ENCODE data around the gene KRT82. TPM values are rescaled to one million over a fixed set of nuclear protein-coding genes. Genes with fewer than 3 reads are reported as not detected.

KRT82 gene
- polyA plus RNA-seq, 1 experiment, result not detected

DNA sequence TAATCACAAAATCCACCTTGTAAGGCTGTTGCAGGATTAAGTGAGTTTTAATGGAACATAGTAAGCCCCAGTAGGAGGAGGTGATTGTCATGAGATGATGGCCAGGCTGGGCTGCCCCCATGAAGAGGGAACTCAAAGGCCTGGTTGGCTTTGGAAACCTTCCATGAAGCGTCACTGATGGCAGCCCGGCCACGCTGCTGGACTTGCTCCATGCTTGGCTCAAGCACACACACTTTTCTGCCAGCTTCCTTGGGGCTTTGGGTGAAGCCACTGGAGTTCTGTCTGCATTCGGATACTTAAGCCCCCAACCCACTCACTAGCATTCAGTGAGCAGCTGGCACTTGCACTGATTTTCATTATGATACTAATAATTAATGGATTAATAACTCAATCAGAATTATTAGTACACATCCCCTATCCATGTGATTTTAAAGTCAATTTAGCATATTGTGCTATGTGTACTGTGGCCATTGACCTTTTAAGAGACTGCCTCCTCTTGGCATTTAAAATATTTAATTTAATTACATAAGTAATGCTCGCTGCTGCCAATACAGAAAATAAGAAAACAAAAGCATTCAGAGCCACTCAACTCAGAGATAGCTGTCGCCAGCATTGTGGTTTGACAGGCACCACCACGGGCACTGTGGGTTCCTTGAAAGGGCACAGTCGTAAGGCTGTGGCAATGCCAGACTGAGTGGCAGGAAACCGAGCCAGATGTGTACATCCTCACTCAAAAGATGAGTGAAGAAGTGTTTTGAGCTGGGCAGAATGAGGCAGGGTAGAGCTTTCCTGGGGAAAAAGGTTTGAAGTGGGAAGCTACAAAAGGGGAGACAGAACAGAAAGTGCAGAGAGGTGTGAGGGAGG, 54.7 kb downstream of the KRT82 start:
- POLR2A ChIA-PET, result no interaction called here
- DNase-seq (ENCODE audit: low read depth, low spot score), result no peak
- CTCF ChIA-PET, result interaction anchor here (0.8 to 2.0 kb wide), 3 partner anchors 11 to 24 kb away, joined by 3 to 7 read pairs (median 3); no protein-coding TSS in a partner anchor

GRCh38 chr12:52350786-52351185, 55.3 kb downstream of the KRT82 start:
- ChIA-PET POLR2A (no interaction called here), CTCF (interaction anchor here (0.6 to 1.4 kb wide), 2 partner anchors 11 to 16 kb away, joined by 3 read pairs; partner anchors contain the start of gene KRT85)
- H3K9me3 ChIP-seq (ENCODE audit: control insufficient read depth, insufficient read depth, low read length), result no peaks in the 10 kb centered on the region; the same call in 1 of the 2 replicates
- no peak for TF ChIP-seq CTCF (IDR thresholded peaks at IDR 0.05; ENCODE audit: low read depth, low read length)
- H3K4me3 ChIP-seq (ENCODE audit: low read depth, low read length), result no peak overlapping the region
- H3K27ac ChIP-seq (ENCODE audit: low read depth, low read length), result no peak overlapping the region
- no peak for DNase-seq (ENCODE audit: low read depth, low spot score)
- peaks cover 30% of the 10 kb centered on the region for H3K27me3 ChIP-seq (ENCODE audit: control insufficient read depth, insufficient read depth, low read length)

More for the DNA sequence above, 54.7 kb downstream of the KRT82 start:
- Histone ChIP-seq H3K9me3 (ENCODE audit: control insufficient read depth, insufficient read depth, low read length) (no peaks in the 10 kb centered on the region; the same call in 1 of the 2 replicates), H3K4me3 (ENCODE audit: low read depth, low read length) (no peak overlapping the region), H3K27me3 (ENCODE audit: control insufficient read depth, insufficient read depth, low read length) (peaks cover 27% of the 10 kb centered on the region), H3K27ac (ENCODE audit: low read depth, low read length) (no peak overlapping the region)
- TF ChIP-seq CTCF (IDR thresholded peaks at IDR 0.05; ENCODE audit: low read depth, low read length), result no peak

GRCh38 chr12:52350021-52350620, 56.0 kb downstream of the KRT82 start:
- H3K4me3 ChIP-seq (ENCODE audit: low read depth, low read length), result no peak overlapping the region
- H3K27ac ChIP-seq (ENCODE audit: low read depth, low read length), result no peak overlapping the region
- no peaks in the 10 kb centered on the region; the same call in 1 of the 2 replicates for H3K9me3 ChIP-seq (ENCODE audit: control insufficient read depth, insufficient read depth, low read length)
- H3K27me3 ChIP-seq (ENCODE audit: control insufficient read depth, insufficient read depth, low read length), result peaks cover 30% of the 10 kb centered on the region
- DNase-seq (ENCODE audit: low read depth, low spot score), result no peak
- ChIA-PET POLR2A (no interaction called here), CTCF (interaction anchor here (0.6 to 1.4 kb wide), 3 partner anchors 12 to 42 kb away, joined by 3 read pairs; partner anchors contain the start of gene KRT85)
- TF ChIP-seq CTCF (IDR thresholded peaks at IDR 0.05; ENCODE audit: low read depth, low read length), result no peak

- Histone ChIP-seq H3K27ac (ENCODE audit: low read depth, low read length) (no peak overlapping the region), H3K4me3 (ENCODE audit: low read depth, low read length) (no peak overlapping the region), H3K9me3 (ENCODE audit: control insufficient read depth, insufficient read depth, low read length) (peaks cover under 1% of the 10 kb centered on the region; the same call in 1 of the 2 replicates), H3K27me3 (ENCODE audit: control insufficient read depth, insufficient read depth, low read length) (peaks cover 30% of the 10 kb centered on the region)
- CTCF ChIA-PET, result interaction anchor here (0.7 kb wide), 2 partner anchors 10 to 41 kb away, joined by 3 read pairs; no protein-coding TSS in a partner anchor
- no peak for TF ChIP-seq CTCF (IDR thresholded peaks at IDR 0.05; ENCODE audit: low read depth, low read length)
- POLR2A ChIA-PET, result no interaction called here
- DNase-seq (ENCODE audit: low read depth, low spot score), result no peak
Measured at GRCh38 chr12:52349196-52349595, 56.9 kb downstream of the KRT82 start.

Data from AG04450 (cell line).